Osteoblast (primary cell): ENCODE measurements around the gene RICTOR. TPM values are rescaled to one million over a fixed set of nuclear protein-coding genes. Genes with fewer than 3 reads are reported as not detected.

Experiments
- DNase-seq: peaks from one replicate; pipeline ENCODE4 v3.0.0; 2011; ENCODE audit warnings: low spot score, mixed read lengths; ENCODE audit not compliant: insufficient read length; ENCODE audit errors: missing footprints
- H2AFZ ChIP-seq: 2 replicates; pipeline ENCODE4 v1.6.0; 2011; ENCODE audit warnings: mild to moderate bottlenecking, low read length
- H3K27ac ChIP-seq: 2 replicates; pipeline ENCODE4 v1.5.1; 2011; ENCODE audit warnings: mild to moderate bottlenecking, low read depth, low read length, moderate library complexity
- H3K27me3 ChIP-seq: 2 replicates; pipeline ENCODE4 v1.6.0; 2012; ENCODE audit warnings: mild to moderate bottlenecking, control low read depth, inconsistent platforms, low read length, moderate library complexity; ENCODE audit not compliant: insufficient read depth
- H3K36me3 ChIP-seq: 2 replicates; pipeline ENCODE4 v1.5.1; 2011; ENCODE audit warnings: mild to moderate bottlenecking, low read length, control low read depth, moderate library complexity; ENCODE audit not compliant: insufficient read depth
- H3K4me1 ChIP-seq: 2 replicates; pipeline ENCODE4 v1.5.1; 2011; ENCODE audit warnings: mild to moderate bottlenecking, low read length, control low read depth, moderate library complexity; ENCODE audit not compliant: insufficient read depth
- H3K4me2 ChIP-seq: 2 replicates; pipeline ENCODE4 v1.6.0; 2011; ENCODE audit warnings: mild to moderate bottlenecking, low read length; ENCODE audit not compliant: insufficient read depth
- H3K4me3 ChIP-seq: fragments of 200-600 bp; sonication (generic); 3 replicates; pipeline ENCODE4 v1.5.1; 2012; ENCODE audit warnings: mild to moderate bottlenecking, low read length, inconsistent platforms; ENCODE audit not compliant: insufficient read depth
- H3K79me2 ChIP-seq: 2 replicates; pipeline ENCODE4 v1.6.0; 2012; ENCODE audit warnings: mild to moderate bottlenecking, low read length, control low read depth, inconsistent platforms; ENCODE audit not compliant: insufficient read depth
- H3K9me3 ChIP-seq: 2 replicates; pipeline ENCODE4 v1.5.1; 2011; ENCODE audit warnings: low read depth, low read length, control low read depth
- H4K20me1 ChIP-seq: 2 replicates; pipeline ENCODE4 v1.6.0; 2012; ENCODE audit warnings: mild to moderate bottlenecking, low read length, control low read depth; ENCODE audit not compliant: insufficient read depth
- total RNA-seq: library from RNA; depleted of rRNA; stranded (reverse); fragments of >200 nt; gene quantifications from 2 replicates; pipeline ENCODE4 v1.2.3, GENCODE V29; 2012
- TF ChIP-seq, protein P1 (sequence below): IDR thresholded peaks from 2 replicates; pipeline ENCODE4 v1.5.1; 2011; ENCODE audit warnings: mild to moderate bottlenecking, low read depth, low read length, moderate library complexity; ENCODE audit errors: extremely low read depth

The RICTOR gene
- total RNA-seq, 1 donor = 46.7 TPM

GRCh38 chr5:39083968-39084367 is 9.8 kb upstream of the RICTOR start:
- Histone ChIP-seq H3K4me1 (peaks cover 6% of the 10 kb centered on the region), H3K36me3 (no peaks in the 10 kb centered on the region), H3K27me3 (no peaks in the 10 kb centered on the region), H4K20me1 (no peaks in the 10 kb centered on the region), H2AFZ (no peak overlapping the region), H3K4me2 (no peak overlapping the region), H3K4me3 (no peak overlapping the region), H3K79me2 (no peaks in the 10 kb centered on the region), H3K9me3 (no peaks in the 10 kb centered on the region), H3K27ac (no peak overlapping the region)
- TF ChIP-seq, protein P1, sequence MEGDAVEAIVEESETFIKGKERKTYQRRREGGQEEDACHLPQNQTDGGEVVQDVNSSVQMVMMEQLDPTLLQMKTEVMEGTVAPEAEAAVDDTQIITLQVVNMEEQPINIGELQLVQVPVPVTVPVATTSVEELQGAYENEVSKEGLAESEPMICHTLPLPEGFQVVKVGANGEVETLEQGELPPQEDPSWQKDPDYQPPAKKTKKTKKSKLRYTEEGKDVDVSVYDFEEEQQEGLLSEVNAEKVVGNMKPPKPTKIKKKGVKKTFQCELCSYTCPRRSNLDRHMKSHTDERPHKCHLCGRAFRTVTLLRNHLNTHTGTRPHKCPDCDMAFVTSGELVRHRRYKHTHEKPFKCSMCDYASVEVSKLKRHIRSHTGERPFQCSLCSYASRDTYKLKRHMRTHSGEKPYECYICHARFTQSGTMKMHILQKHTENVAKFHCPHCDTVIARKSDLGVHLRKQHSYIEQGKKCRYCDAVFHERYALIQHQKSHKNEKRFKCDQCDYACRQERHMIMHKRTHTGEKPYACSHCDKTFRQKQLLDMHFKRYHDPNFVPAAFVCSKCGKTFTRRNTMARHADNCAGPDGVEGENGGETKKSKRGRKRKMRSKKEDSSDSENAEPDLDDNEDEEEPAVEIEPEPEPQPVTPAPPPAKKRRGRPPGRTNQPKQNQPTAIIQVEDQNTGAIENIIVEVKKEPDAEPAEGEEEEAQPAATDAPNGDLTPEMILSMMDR = no peak
- no peak for DNase-seq

- Histone ChIP-seq H4K20me1 (no peaks in the 10 kb centered on the region), H2AFZ (no peak overlapping the region), H3K9me3 (no peaks in the 10 kb centered on the region), H3K27me3 (peaks cover 3% of the 10 kb centered on the region), H3K27ac (no peak overlapping the region), H3K4me3 (no peak overlapping the region), H3K4me2 (no peak overlapping the region), H3K36me3 (no peaks in the 10 kb centered on the region), H3K4me1 (peaks cover 6% of the 10 kb centered on the region), H3K79me2 (no peaks in the 10 kb centered on the region)
- DNase-seq = no peak
- TF ChIP-seq, protein P1 = no peak
Observed at GRCh38 chr5:39082995-39083394, 8.8 kb upstream of the RICTOR start.

DNA sequence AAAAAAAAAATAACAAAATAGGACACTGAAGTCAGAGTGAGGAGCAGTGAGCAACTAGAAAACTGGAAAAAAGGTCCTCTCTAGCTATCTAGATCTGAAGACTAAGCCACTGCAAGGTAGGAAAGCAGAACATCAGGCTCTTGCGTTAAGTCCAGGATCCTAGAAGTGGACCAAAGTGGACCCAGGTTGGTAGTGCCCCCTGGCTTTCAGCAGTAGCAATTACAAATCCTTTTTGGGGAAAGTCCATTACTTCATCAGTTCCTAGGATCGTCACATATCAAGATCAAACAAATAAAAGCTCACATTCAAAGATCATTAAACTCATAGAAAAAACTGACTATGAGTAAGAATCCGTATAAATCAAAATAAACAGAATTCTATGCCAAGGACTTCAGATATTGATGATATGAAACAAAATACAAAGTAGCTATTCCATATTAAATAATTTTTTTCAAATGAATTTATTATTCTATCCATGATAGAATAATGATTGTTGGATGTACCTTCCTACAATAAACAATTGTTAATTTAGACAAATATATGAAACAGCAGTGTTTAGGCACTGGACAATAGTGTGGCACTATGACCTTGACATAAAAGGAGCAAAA is 6.5 kb upstream of the RICTOR start:
- Histone ChIP-seq H3K36me3 (no peaks in the 10 kb centered on the region), H3K79me2 (no peaks in the 10 kb centered on the region), H3K27ac (no peak overlapping the region), H2AFZ (no peak overlapping the region), H3K4me3 (no peak overlapping the region), H4K20me1 (no peaks in the 10 kb centered on the region), H3K4me1 (peaks cover 11% of the 10 kb centered on the region), H3K9me3 (no peaks in the 10 kb centered on the region), H3K27me3 (peaks cover 10% of the 10 kb centered on the region), H3K4me2 (peak overlapping the region; percentile 65)
- DNase-seq = peak; percentile 80
- TF ChIP-seq, protein P1 = peak; percentile 93

DNA sequence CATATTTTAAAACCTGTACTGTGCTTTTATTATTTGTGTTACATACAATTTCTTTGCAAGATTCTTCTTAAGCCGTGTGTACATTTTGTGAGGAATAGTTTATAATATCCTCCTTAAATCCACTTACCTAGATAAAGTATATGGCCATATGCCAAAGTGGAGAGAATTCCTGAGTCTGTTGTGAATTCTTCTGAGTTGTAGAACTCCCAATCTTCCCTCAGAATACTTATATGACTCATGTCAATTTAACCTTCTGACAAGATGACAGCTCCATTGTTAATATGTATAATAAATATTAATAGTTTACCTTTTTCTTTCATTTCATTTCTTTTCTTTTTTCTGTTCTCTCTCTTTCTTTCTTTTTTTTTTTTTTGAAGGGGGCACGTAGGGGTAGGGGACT is 6.0 kb upstream of the RICTOR start:
- Histone ChIP-seq H3K4me1 (peaks cover 14% of the 10 kb centered on the region), H4K20me1 (no peaks in the 10 kb centered on the region), H3K27ac (no peak overlapping the region), H3K9me3 (no peaks in the 10 kb centered on the region), H3K36me3 (no peaks in the 10 kb centered on the region), H2AFZ (no peak overlapping the region), H3K4me3 (no peak overlapping the region), H3K79me2 (no peaks in the 10 kb centered on the region), H3K4me2 (peak overlapping the region; percentile 65), H3K27me3 (peaks cover 10% of the 10 kb centered on the region)
- TF ChIP-seq, protein P1 = no peak
- no peak for DNase-seq
